Hepatocyte (in vitro differentiated cells): Measurements from ENCODE around the gene FITM1. TPM values are rescaled to one million over a fixed set of nuclear protein-coding genes. Genes with fewer than 3 reads are reported as not detected.
A peak's percentile ranks its signal among the peaks of the same experiment; 100 is the strongest.

ENCODE experiments used
- DNase-seq: peaks from one replicate; pipeline ENCODE4 v3.0.0-alpha.2; 2016; ENCODE audit warnings: low spot score
- H2AFZ ChIP-seq: fragments of 200-600 bp; sonication (generic); 2 replicates; pipeline ENCODE4 v1.6.0; 2016; ENCODE audit warnings: antibody characterized with exemption, mild to moderate bottlenecking
- H3K27ac ChIP-seq: fragments of 200-600 bp; sonication (generic); 2 replicates; pipeline ENCODE4 v1.5.1; 2016; ENCODE audit warnings: mild to moderate bottlenecking
- H3K27me3 ChIP-seq: fragments of 200-600 bp; sonication (generic); 2 replicates; pipeline ENCODE4 v1.6.1; 2016
- H3K36me3 ChIP-seq: fragments of 200-600 bp; sonication (generic); replicated peaks from 2 replicates; pipeline ENCODE4 v1.5.1; 2016; ENCODE audit warnings: low read depth; ENCODE audit not compliant: insufficient read depth
- H3K4me1 ChIP-seq: fragments of 200-600 bp; sonication (generic); 2 replicates; pipeline ENCODE4 v1.5.1; 2016; ENCODE audit warnings: mild to moderate bottlenecking, moderate library complexity; ENCODE audit not compliant: insufficient read depth
- H3K4me2 ChIP-seq: fragments of 200-600 bp; sonication (generic); 2 replicates; pipeline ENCODE4 v1.6.0; 2016
- H3K4me3 ChIP-seq: fragments of 200-600 bp; sonication (generic); 2 replicates; pipeline ENCODE4 v1.5.1; 2016; ENCODE audit warnings: mild to moderate bottlenecking
- H3K79me2 ChIP-seq: fragments of 200-600 bp; sonication (generic); 2 replicates; pipeline ENCODE4 v1.6.0; 2017; ENCODE audit warnings: mild to moderate bottlenecking
- H3K9me2 ChIP-seq: fragments of 200-600 bp; sonication (generic); replicated peaks from 2 replicates; pipeline ENCODE4 v1.6.0; 2017; ENCODE audit warnings: mild to moderate bottlenecking; ENCODE audit not compliant: insufficient read depth
- H3K9me3 ChIP-seq: fragments of 200-600 bp; sonication (generic); 2 replicates; pipeline ENCODE4 v1.5.1; 2016; ENCODE audit warnings: low read depth, mild to moderate bottlenecking
- H4K20me1 ChIP-seq: fragments of 200-600 bp; sonication (generic); 2 replicates; pipeline ENCODE4 v1.6.0; 2016; ENCODE audit warnings: mild to moderate bottlenecking; ENCODE audit not compliant: insufficient read depth, poor library complexity, severe bottlenecking
- EZH2 ChIP-seq: fragments of 200-600 bp; sonication (generic); IDR thresholded peaks from 2 replicates; pipeline ENCODE4 v1.6.1; 2016; ENCODE audit warnings: antibody characterized with exemption, mild to moderate bottlenecking, borderline replicate concordance
- EZH2phosphoT487 ChIP-seq: fragments of 200-600 bp; sonication (generic); IDR thresholded peaks from one replicate; pipeline ENCODE4 v1.6.1; 2018; ENCODE audit warnings: antibody characterized with exemption, mild to moderate bottlenecking, low read depth, moderate library complexity; ENCODE audit not compliant: unreplicated experiment, severe bottlenecking
- WGBS: methylation state at CpG from one replicate; pipeline ENCODE4 v1.1.6; 2016; ENCODE audit warnings: low lambda C conversion rate; ENCODE audit errors: missing lambda C conversion rate; 5-methylcytosine and 5-hydroxymethylcytosine counted together
- microRNA-seq: library from miRNA; unstranded; fragments of <30 nt; microRNA quantifications from one replicate; pipeline ENCODE4, GENCODE V29; 2017
- polyA plus RNA-seq: library from polyadenylated mRNA; unstranded; fragments of >200 nt; fragmentation: Nextera tagmentation; extraction: Ambion mirVana; gene quantifications from 2 replicates; pipeline ENCODE4 v1.2.1, GENCODE V29; 2016
- small RNA-seq: library from RNA; depleted of rRNA; stranded (forward); fragments of <200 nt; gene quantifications from one replicate; pipeline ENCODE3, GENCODE V24; 2014
- total RNA-seq: library from RNA; depleted of rRNA; stranded (reverse); fragments of >200 nt; gene quantifications from 2 replicates; pipeline ENCODE4 v1.2.3, GENCODE V29; 2014
- TF ChIP-seq, protein P1 (sequence below): fragments of 200-600 bp; sonication (generic); IDR thresholded peaks from 2 replicates; pipeline ENCODE4 v1.5.1; 2016; ENCODE audit warnings: antibody characterized with exemption, mild to moderate bottlenecking; ENCODE audit not compliant: poor library complexity

FITM1 gene
- total and polyA plus RNA-seq, 2 experiments from 2014 or later, result 1.0 to 2.2 TPM

DNA sequence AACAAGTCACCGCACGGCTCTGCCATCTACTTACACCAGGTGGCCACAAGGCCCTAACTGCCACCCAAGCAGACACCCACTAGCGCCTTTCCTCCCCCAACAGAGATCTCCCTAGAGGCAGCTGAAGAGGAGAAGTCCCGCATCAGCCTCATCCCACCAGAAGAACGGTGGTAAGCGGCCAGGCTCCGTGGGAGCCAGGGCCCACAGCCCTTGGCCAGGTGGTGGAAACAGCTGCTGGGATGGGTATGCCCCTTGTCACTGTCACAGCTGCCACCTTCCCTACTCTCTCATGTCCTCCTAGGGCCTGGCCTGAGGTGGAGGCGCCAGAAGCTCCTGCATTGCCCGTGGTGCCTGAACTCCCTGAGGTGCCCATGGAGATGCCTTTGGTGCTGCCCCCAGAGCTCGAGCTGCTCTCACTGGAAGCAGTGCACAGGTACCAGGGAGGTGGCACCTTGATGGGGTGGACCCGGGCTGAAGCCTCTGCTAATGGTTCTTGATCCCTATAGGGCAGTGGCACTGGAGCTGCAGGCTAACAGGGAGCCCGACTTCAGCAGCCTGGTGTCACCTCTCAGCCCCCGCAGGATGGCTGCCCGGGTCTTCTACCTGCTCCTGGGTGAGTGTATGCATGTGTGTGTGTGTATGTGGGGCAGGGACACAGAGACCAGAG lies 49.0 kb downstream of the FITM1 start:
- DNase-seq, result no peak
- TF ChIP-seq EZH2phosphoT487 (no peak), EZH2 (no peak)
- TF ChIP-seq, protein P1, sequence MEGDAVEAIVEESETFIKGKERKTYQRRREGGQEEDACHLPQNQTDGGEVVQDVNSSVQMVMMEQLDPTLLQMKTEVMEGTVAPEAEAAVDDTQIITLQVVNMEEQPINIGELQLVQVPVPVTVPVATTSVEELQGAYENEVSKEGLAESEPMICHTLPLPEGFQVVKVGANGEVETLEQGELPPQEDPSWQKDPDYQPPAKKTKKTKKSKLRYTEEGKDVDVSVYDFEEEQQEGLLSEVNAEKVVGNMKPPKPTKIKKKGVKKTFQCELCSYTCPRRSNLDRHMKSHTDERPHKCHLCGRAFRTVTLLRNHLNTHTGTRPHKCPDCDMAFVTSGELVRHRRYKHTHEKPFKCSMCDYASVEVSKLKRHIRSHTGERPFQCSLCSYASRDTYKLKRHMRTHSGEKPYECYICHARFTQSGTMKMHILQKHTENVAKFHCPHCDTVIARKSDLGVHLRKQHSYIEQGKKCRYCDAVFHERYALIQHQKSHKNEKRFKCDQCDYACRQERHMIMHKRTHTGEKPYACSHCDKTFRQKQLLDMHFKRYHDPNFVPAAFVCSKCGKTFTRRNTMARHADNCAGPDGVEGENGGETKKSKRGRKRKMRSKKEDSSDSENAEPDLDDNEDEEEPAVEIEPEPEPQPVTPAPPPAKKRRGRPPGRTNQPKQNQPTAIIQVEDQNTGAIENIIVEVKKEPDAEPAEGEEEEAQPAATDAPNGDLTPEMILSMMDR, result no peak
- Histone ChIP-seq H3K36me3 (peaks cover 2% of the 10 kb centered on the region), H2AFZ (no peak overlapping the region), H3K27me3 (no peaks in the 10 kb centered on the region), H3K4me1 (no peaks in the 10 kb centered on the region), H3K4me3 (no peak overlapping the region), H4K20me1 (no peaks in the 10 kb centered on the region), H3K79me2 (peaks cover 5% of the 10 kb centered on the region), H3K27ac (peak overlapping the region; percentile 87), H3K9me2 (no peaks in the 10 kb centered on the region), H3K4me2 (no peak overlapping the region), H3K9me3 (no peaks in the 10 kb centered on the region)
- 98% methylated on average over 14 of the region's 14 CpGs for WGBS

DNA sequence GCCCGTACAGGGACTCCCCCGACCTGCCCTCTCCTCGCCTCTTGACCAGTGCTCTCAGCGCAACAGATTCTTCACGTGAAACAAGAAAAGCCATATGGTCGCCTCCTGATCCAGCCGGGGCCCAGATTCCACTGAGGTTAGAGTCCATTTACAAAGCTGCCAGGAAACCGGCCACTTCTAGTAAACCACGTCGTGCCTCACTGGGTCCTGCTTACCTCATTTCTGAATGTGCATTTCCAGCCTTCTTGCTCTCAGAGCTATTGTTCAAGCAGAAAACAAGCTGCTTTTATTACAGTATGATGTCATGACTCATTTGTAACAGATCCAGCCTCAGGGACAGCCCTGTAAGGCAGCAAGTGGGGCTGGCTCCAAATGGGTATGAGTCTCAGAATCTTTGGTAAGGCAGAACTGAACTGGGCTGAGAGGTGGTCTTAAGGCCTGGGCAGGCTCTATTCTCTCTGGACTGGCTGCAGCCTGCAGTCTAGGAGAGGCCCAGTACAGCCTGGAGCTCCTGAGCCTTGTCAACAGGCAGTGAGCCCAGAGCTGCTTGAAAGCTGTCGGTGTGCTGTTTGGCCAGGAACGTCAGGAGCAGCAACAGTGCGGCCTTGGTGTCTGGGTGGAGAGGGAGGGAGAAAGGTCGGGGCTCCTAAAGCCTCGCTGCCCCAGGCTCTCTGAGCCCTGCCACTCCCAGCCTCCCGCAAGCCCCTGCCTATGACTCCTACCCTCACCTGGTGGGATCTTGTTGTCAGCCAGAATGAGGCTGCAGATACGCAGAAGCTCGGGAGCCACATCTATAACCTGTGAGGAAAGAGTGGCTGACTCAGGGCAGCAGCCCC lies 49.7 kb downstream of the FITM1 start:
- Histone ChIP-seq H3K4me3 (no peak overlapping the region), H3K9me3 (no peaks in the 10 kb centered on the region), H3K36me3 (peaks cover 2% of the 10 kb centered on the region), H3K27me3 (no peaks in the 10 kb centered on the region), H4K20me1 (no peaks in the 10 kb centered on the region), H3K27ac (peak overlapping the region; percentile 87), H3K4me2 (no peak overlapping the region), H2AFZ (no peak overlapping the region), H3K79me2 (peaks cover 2% of the 10 kb centered on the region), H3K4me1 (no peaks in the 10 kb centered on the region), H3K9me2 (no peaks in the 10 kb centered on the region)
- WGBS, result 85% methylated on average over 18 of the region's 18 CpGs
- TF ChIP-seq, protein P1, result no peak
- TF ChIP-seq EZH2 (no peak), EZH2phosphoT487 (no peak)
- DNase-seq, result peak; percentile 60

DNA sequence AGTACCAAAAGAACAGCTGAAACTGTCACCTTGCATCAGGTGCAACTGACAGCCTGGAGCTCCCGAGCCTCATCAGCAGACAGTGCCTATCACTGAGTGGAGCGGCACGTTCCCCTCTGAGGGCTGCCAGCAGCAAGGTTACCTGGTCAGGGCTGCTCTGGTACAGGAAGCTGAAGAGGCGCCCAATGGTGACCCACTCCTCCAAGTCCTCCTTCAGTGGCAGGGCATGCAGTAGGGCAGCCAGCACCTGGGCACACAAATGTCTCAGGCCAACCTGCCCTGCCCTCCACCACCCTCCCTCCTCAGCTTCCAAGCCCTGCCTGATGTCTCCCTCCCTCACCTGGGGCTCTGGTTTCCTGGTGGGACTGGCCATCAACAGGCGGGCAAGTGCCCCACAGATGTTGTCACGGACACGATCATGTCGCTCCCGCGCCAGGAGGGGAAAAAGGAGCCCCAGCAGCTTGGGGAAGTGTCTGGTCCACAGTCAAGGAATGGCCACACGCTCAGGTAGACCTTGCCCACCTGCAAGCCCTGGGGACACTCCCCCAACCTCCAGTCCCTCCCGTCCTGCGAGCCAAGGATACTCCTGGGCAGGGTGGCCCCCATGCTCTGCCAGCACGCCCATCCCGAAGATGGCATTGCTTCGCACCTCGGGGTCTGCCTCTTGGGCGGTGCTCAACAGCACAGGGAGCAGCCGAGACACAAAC lies 51.1 kb downstream of the FITM1 start:
- no peaks in the 10 kb centered on the region for H3K27me3 ChIP-seq
- H2AFZ ChIP-seq, result no peak overlapping the region
- no peaks in the 10 kb centered on the region for H4K20me1 ChIP-seq
- peaks cover under 1% of the 10 kb centered on the region for H3K36me3 ChIP-seq
- WGBS, result 90% methylated on average over 19 of the region's 19 CpGs
- H3K4me1 ChIP-seq, result no peaks in the 10 kb centered on the region
- H3K4me2 ChIP-seq, result no peak overlapping the region
- no peaks in the 10 kb centered on the region for H3K9me3 ChIP-seq
- no peak overlapping the region for H3K4me3 ChIP-seq
- no peak for TF ChIP-seq EZH2
- H3K79me2 ChIP-seq, result peaks cover 5% of the 10 kb centered on the region
- H3K9me2 ChIP-seq, result no peaks in the 10 kb centered on the region
- no peak for DNase-seq
- no peak overlapping the region for H3K27ac ChIP-seq

Small RNA genes lying within 50 kb of the gene (microRNA-seq; reads per million reads assigned to microRNA genes)
- not detected for gene MIR7703

Small RNA genes lying within 50 kb of the gene (small RNA-seq; reads per million reads assigned to genes)
- 0.09 reads per million for gene IPO4
- gene IRF9, result not detected
- not detected for gene RNA5SP383

Other genes with a start within 250 kb of the FITM1 start
Only the 30 nearest of the 31 such genes appear.
- 26.5 and 38.3 TPM in 2 replicates for gene DHRS4, start 176.9 kb upstream of the FITM1 start, total RNA-seq
- gene DHRS4, start 176.9 kb upstream of the FITM1 start, polyA plus RNA-seq, result 41.3 and 47.4 TPM in 2 replicates
- 14.6 and 15.2 TPM in 2 replicates for gene DHRS4L2, start 141.7 kb upstream of the FITM1 start, total RNA-seq
- gene DHRS4L2, start 141.7 kb upstream of the FITM1 start, polyA plus RNA-seq, result 22.6 and 28.4 TPM in 2 replicates
- 0.37 and 0.40 TPM in 2 replicates for gene CARMIL3, start 78.7 kb upstream of the FITM1 start, total RNA-seq
- gene CARMIL3, start 78.7 kb upstream of the FITM1 start, polyA plus RNA-seq, result 0.46 TPM in 1 of 2 replicates, not detected in the other
- not detected in 2 replicates for gene CPNE6, start 59.1 kb upstream of the FITM1 start, total RNA-seq
- gene CPNE6, start 59.1 kb upstream of the FITM1 start, polyA plus RNA-seq, result not detected in 2 replicates
- 68.7 and 76.5 TPM in 2 replicates for gene PCK2, start 36.3 kb upstream of the FITM1 start, total RNA-seq
- gene PCK2, start 36.3 kb upstream of the FITM1 start, polyA plus RNA-seq, result 75.0 and 88.8 TPM in 2 replicates
- gene DCAF11, start 15.9 kb upstream of the FITM1 start, total RNA-seq, result 78.9 and 85.4 TPM in 2 replicates
- 50.3 and 55.6 TPM in 2 replicates for gene DCAF11, start 15.9 kb upstream of the FITM1 start, polyA plus RNA-seq
- gene NRL, start 15.7 kb upstream of the FITM1 start, total RNA-seq, result 1.2 and 4.8 TPM in 2 replicates
- 2.4 and 3.3 TPM in 2 replicates for gene NRL, start 15.7 kb upstream of the FITM1 start, polyA plus RNA-seq
- gene PSME1, start 5.5 kb downstream of the FITM1 start, total RNA-seq, result 123 and 134 TPM in 2 replicates
- 202 and 238 TPM in 2 replicates for gene PSME1, start 5.5 kb downstream of the FITM1 start, polyA plus RNA-seq
- gene EMC9, start 10.9 kb downstream of the FITM1 start, total RNA-seq, result 13.8 TPM in 2 replicates
- gene EMC9, start 10.9 kb downstream of the FITM1 start, polyA plus RNA-seq, result 32.2 and 34.1 TPM in 2 replicates
- gene PSME2, start 16.0 kb downstream of the FITM1 start, total RNA-seq, result 62.7 and 75.5 TPM in 2 replicates
- gene PSME2, start 16.0 kb downstream of the FITM1 start, polyA plus RNA-seq, result 178 and 189 TPM in 2 replicates
- 27.8 and 35.0 TPM in 2 replicates for gene RNF31, start 16.8 kb downstream of the FITM1 start, total RNA-seq
- 27.3 and 29.7 TPM in 2 replicates for gene RNF31, start 16.8 kb downstream of the FITM1 start, polyA plus RNA-seq
- 33.7 and 42.7 TPM in 2 replicates for gene IRF9, start 30.6 kb downstream of the FITM1 start, total RNA-seq
- 66.9 and 79.5 TPM in 2 replicates for gene IRF9, start 30.6 kb downstream of the FITM1 start, polyA plus RNA-seq
- 28.5 and 44.8 TPM in 2 replicates for gene REC8, start 41.4 kb downstream of the FITM1 start, total RNA-seq
- gene REC8, start 41.4 kb downstream of the FITM1 start, polyA plus RNA-seq, result 170 and 193 TPM in 2 replicates
- gene IPO4, start 58.2 kb downstream of the FITM1 start, total RNA-seq, result 18.7 and 19.5 TPM in 2 replicates
- 19.0 and 26.4 TPM in 2 replicates for gene IPO4, start 58.2 kb downstream of the FITM1 start, polyA plus RNA-seq
- gene TM9SF1, start 64.8 kb downstream of the FITM1 start, total RNA-seq, result 68.1 and 75.4 TPM in 2 replicates
- gene TM9SF1, start 64.8 kb downstream of the FITM1 start, polyA plus RNA-seq, result 84.0 and 86.1 TPM in 2 replicates
- gene TSSK4, start 75.0 kb downstream of the FITM1 start, total RNA-seq, result 0.84 TPM in 1 of 2 replicates, not detected in the other
- gene TSSK4, start 75.0 kb downstream of the FITM1 start, polyA plus RNA-seq, result 0.74 and 1.4 TPM in 2 replicates
- gene CHMP4A, start 82.8 kb downstream of the FITM1 start, total RNA-seq, result 25.6 and 40.8 TPM in 2 replicates
- gene CHMP4A, start 82.8 kb downstream of the FITM1 start, polyA plus RNA-seq, result 73.6 and 106 TPM in 2 replicates
- gene MDP1, start 85.4 kb downstream of the FITM1 start, total RNA-seq, result 8.0 and 12.2 TPM in 2 replicates
- gene MDP1, start 85.4 kb downstream of the FITM1 start, polyA plus RNA-seq, result 16.1 and 20.9 TPM in 2 replicates
- gene NEDD8, start 101.7 kb downstream of the FITM1 start, total RNA-seq, result 158 and 162 TPM in 2 replicates
- 326 TPM in 2 replicates for gene NEDD8, start 101.7 kb downstream of the FITM1 start, polyA plus RNA-seq
- gene GMPR2, start 102.3 kb downstream of the FITM1 start, total RNA-seq, result 70.2 and 83.4 TPM in 2 replicates
- gene GMPR2, start 102.3 kb downstream of the FITM1 start, polyA plus RNA-seq, result 62.4 and 69.6 TPM in 2 replicates
- gene TINF2, start 112.0 kb downstream of the FITM1 start, total RNA-seq, result 34.0 and 36.5 TPM in 2 replicates
- gene TINF2, start 112.0 kb downstream of the FITM1 start, polyA plus RNA-seq, result 39.6 and 42.5 TPM in 2 replicates
- 0.33 and 0.56 TPM in 2 replicates for gene TGM1, start 132.5 kb downstream of the FITM1 start, total RNA-seq
- 1.5 and 1.9 TPM in 2 replicates for gene TGM1, start 132.5 kb downstream of the FITM1 start, polyA plus RNA-seq
- 13.0 and 18.2 TPM in 2 replicates for gene RABGGTA, start 140.9 kb downstream of the FITM1 start, total RNA-seq
- 36.0 and 52.1 TPM in 2 replicates for gene RABGGTA, start 140.9 kb downstream of the FITM1 start, polyA plus RNA-seq
- 23.0 and 29.9 TPM in 2 replicates for gene DHRS1, start 169.1 kb downstream of the FITM1 start, total RNA-seq
- gene DHRS1, start 169.1 kb downstream of the FITM1 start, polyA plus RNA-seq, result 39.5 and 55.9 TPM in 2 replicates
- 12.5 and 13.2 TPM in 2 replicates for gene NOP9, start 169.2 kb downstream of the FITM1 start, total RNA-seq
- gene NOP9, start 169.2 kb downstream of the FITM1 start, polyA plus RNA-seq, result 2.4 and 3.7 TPM in 2 replicates
- gene CIDEB, start 177.3 kb downstream of the FITM1 start, total RNA-seq, result 43.0 and 56.9 TPM in 2 replicates
- 46.3 and 59.9 TPM in 2 replicates for gene CIDEB, start 177.3 kb downstream of the FITM1 start, polyA plus RNA-seq
- gene LTB4R2, start 179.5 kb downstream of the FITM1 start, total RNA-seq, result 3.3 and 3.6 TPM in 2 replicates
- gene LTB4R2, start 179.5 kb downstream of the FITM1 start, polyA plus RNA-seq, result 0.56 and 0.92 TPM in 2 replicates
- 4.2 and 5.1 TPM in 2 replicates for gene LTB4R, start 180.8 kb downstream of the FITM1 start, total RNA-seq
- 3.6 and 6.2 TPM in 2 replicates for gene LTB4R, start 180.8 kb downstream of the FITM1 start, polyA plus RNA-seq
- 0.63 and 1.4 TPM in 2 replicates for gene ADCY4, start 204.4 kb downstream of the FITM1 start, total RNA-seq
- 1.3 and 4.1 TPM in 2 replicates for gene ADCY4, start 204.4 kb downstream of the FITM1 start, polyA plus RNA-seq
- gene RIPK3, start 209.3 kb downstream of the FITM1 start, total RNA-seq, result 4.8 and 9.1 TPM in 2 replicates
- 7.0 and 7.4 TPM in 2 replicates for gene RIPK3, start 209.3 kb downstream of the FITM1 start, polyA plus RNA-seq